GM19043 (cell line): Measurements from ENCODE around the gene KIF18A.
"Not testable (repeated sequence)": the region's sequence is repeated elsewhere in the genome, so short reads cannot be mapped to it uniquely, and the experiment has no call there.

ENCODE experiments used
- ATAC-seq: cut with Tn5 transposase; IDR thresholded peaks from one replicate; pipeline ENCODE4 v1.9.1; 2021; ENCODE audit warnings: low read depth; ENCODE audit not compliant: unreplicated experiment

Gene KIF18A

DNA sequence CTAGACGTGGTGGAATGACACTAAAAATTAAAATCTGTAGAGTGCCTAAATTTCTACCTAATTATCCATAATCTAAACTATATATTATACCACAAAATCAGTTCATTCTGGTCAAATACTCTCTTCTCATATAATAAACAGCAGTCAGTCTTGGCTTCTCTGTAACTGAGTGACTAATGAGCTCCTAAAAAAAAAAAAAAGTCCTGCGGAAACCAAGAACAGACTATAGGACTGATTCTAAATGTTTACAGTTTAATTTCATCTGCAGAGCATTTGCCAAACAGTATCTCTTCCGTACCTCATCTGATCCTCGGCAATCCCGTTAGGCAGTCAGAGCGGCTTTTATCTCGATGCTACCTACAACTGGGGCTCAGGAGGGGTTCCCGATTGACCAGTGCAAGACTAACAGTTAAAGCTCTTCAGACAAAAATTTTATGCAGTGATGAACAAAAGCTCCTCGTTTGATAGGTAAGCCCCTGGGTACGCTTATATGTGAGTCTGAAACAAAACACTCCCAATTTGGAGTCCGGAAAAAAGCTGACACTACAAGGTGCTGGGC lies 686 bp downstream of the KIF18A start:
- ATAC-seq, result peak; percentile 0

GRCh38 chr11:28106353-28107043 lies 1.5 kb downstream of the KIF18A start:
- ATAC-seq, result no peak

DNA sequence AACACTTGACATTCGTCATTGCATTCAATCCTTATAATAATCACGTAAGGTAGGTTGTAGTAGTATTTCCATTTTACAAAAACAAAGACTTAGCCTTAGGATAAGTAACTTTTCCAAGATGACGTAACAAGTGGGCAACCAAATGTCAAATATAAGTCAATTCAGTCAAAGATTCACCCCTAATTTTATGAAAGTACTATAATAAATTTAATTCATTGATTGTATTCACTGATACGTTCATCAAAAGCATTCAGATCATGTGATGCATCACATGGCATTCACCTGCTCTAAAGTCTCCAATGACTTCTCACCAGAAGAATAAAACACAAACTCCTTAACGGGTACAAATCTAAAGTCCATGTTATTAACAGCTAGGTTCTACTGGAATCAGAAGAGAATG lies 2.1 kb downstream of the KIF18A start:
- no peak for ATAC-seq

DNA sequence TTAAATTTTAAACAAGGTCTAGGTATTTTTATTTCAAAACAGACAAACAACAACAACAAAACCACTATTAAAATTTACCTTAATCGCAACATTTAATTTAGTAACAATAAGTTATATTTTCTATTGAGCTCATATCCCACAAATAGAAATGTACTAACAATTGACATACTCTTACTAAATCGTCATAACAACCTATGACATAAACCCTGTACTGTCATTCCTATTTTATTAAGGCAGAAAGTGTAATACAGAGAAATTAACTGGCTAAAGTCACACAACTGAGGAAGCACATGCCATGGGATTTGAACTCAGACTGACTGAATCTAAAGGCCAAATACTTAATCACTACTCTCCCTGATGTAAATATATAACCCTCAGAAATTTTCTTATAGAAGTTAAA lies 3.0 kb downstream of the KIF18A start:
- ATAC-seq, result no peak

- no peak for ATAC-seq
Observed at GRCh38 chr11:28104425-28104824, 3.5 kb downstream of the KIF18A start.

GRCh38 chr11:28102300-28102699 lies 5.7 kb downstream of the KIF18A start:
- not testable (repeated sequence) for ATAC-seq

DNA sequence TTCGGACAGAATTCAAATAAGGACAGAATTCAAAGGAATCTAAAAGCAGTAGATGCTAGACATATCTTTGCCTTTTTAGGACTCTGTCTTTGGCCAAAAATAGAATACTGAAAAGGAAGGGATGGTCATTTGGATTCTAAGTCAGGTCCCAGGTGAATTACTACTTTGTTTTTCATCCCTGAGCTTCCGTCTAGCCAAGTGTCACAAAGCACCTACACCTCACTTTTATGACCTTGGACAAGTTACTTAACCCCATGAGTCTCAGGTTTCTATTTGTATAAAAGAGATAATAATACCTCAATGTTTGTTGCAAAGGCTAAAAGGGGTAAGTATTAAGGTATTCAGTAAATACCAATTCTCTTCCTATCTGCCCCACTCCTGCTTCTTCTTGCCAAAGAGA lies 7.3 kb downstream of the KIF18A start:
- no peak for ATAC-seq

DNA sequence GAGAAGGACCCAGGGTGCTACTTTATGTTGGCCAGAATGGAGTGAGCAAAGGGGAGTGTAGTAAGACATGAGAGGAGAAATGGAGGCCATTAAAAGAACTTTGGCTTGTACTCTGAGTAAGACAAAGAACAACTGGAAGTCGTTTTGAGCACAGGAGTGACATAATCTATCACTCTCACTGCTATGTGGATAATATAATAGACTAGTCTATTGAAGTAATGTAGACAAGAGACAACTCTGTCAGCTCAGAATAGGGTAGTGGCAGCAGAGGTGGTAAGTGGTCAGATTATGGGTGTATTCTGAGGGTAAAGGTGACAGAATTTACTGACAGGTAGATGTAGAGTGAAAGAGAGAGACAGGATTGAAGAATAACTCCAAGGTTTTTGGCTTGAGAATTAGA lies 8.2 kb downstream of the KIF18A start:
- ATAC-seq, result no peak

DNA sequence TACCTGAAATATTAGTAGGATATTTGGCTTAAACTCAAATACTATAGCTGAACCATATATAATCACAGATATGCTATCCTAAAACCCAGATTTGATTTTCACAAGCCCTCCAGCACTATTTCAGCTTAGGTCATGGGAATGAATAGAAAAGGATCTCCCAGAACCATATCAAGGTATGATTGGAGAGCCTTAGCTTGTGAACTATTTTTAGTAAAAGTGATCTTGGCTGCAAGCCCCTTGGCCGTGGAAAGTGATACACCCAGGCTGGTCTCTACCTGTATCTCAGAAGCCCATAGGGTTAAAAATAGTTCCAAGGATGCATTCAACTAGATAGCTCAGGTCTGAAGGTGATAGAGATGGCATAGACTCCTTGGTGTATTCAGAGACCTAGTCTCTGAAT lies 9.7 kb downstream of the KIF18A start:
- no peak for ATAC-seq

- ATAC-seq, result no peak
Observed at GRCh38 chr11:28092786-28093185, 15.2 kb downstream of the KIF18A start.

- ATAC-seq, result no peak
Observed at GRCh38 chr11:28090052-28090749, 17.8 kb downstream of the KIF18A start.

DNA sequence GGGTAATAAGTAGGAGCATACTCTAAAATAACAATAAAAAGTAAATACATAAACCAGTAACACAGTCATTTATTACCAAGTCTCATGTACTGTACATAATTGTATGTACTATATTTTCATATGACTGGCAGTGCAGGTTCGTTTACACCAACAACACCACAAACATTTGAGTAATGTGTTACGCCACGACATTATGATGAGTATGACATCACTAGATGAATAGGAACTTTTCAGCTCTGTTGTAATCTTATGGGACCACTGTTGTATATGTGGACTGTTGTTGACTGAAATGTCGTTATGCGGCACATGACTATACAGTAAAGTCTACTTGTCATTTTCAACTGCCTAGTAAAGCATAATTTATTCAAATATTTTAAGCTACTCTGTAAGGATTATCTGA lies 18.6 kb downstream of the KIF18A start:
- ATAC-seq, result no peak

DNA sequence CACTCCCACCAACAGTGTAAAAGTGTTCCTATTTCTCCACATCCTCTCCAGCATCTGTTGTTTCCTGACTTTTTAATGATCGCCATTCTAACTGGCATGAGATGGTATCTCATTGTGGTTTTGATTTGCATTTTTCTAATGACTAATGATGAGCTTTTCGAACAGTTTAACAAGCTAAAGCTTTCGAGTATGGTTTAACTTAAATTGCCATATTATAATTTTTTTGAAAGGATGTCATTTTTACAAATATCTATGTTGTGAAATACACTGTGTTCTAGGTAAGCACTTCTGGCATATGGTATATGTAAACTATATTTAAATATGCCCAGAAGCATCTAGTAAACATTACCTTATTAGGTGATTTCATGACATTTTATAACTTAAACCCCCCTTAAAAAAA lies 20.3 kb downstream of the KIF18A start:
- ATAC-seq, result not testable (repeated sequence)

DNA sequence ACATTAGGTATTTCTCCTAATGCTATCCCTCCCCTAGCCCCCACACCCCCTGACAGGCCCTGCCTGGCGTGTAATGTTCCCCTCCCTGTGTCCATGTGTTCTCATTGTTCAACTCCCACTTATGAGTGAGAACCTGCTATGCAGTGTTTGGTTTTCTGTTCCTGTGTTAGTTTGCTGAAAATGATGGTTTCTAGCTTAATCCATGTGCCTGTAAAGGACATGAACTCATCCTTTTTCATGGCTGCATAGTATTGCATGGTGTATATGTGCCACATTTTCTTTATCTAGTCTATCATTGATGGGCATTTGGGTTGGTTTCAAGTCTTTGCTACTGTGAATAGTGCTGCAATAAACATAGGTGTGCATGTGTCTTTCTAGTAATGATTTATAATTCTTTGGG lies 20.8 kb downstream of the KIF18A start:
- not testable (repeated sequence) for ATAC-seq

GRCh38 chr11:28086569-28086968 lies 21.4 kb downstream of the KIF18A start:
- no peak for ATAC-seq

DNA sequence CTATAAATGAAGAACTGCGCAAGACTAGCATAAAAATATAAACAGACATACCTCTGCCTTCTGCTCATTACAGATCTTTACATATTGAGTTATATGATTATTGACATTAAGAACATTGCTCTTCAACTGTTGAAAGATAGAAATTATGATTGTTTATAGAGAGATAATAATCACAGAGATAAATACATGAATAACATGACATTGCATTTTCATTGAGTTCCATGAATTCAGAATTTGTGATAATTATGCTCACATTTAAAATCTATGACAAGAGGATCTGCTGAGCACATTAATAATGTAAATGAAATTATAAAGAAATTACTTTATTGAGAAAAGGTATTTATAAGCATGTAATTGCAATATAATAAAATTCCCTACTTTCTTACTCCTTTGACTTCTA lies 24.8 kb downstream of the KIF18A start:
- no peak for ATAC-seq

DNA sequence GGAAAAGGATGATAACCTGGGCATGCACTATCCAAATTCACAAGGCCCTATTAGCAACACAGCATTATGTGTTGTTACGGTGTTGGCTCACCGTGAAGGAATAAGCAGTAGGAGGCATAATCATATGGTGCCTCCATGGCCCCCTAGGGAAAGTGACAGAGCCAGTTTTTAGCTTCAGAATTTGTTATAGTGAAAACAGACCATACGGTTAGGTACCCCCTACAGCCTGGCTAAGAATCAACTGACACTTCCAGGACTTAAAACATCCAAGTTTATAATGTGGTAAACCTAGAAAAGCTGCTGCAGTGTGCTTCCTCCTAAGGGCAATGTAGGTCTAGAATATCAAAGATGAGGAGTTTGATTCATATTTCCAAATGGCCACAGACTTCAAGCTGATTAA lies 30.4 kb downstream of the KIF18A start:
- no peak for ATAC-seq

GRCh38 chr11:28072321-28072720 lies 35.6 kb downstream of the KIF18A start:
- no peak for ATAC-seq

GRCh38 chr11:28071305-28071704 lies 36.7 kb downstream of the KIF18A start:
- ATAC-seq, result no peak

DNA sequence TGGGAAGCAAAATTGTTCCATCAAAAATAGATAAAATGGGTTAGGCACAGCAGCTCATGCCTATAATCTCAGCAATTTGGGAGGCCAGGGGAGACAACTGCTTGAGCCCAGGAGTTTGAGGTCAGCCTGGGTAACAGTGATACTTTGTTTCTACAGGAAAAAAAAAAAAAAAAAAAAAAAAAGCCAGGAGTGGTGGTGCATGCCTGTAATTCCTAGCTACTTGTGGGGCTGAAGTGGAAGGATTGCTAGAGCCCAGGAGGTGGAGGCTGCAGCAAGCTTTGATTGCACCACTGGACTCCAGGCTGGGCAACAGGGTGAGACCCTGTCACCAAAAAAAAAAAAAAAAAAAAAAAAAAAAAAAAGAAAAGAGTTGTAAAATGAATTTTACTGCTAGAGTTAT lies 49.6 kb downstream of the KIF18A start:
- ATAC-seq, result no peak

DNA sequence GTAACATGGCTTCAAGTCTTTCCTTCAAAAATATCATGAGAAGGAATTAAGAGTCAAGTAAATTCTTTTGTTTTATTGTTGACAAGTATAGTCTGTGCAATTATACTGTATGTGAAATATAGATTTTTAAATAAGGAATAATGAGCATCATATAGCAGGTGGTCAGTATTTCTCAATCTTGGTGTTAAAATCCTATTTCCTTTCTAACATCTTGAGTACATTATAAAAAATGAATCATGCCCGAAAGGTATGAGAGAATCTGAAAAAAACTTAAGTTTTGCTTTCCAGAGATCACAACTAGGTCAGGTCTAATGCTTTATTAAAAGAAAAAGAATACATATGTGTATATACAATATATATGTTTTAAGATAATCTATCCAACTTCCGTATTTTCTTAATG lies 53.1 kb downstream of the KIF18A start:
- no peak for ATAC-seq
